HepG2 (cell line): Measurements from ENCODE around the gene TSGA10. TPM values are rescaled to one million over a fixed set of nuclear protein-coding genes. Genes with fewer than 3 reads are reported as not detected.

Experiments used
- ATAC-seq: fragments of 200-7000 bp; cut with Tn5 transposase; 3 replicates; pipeline ENCODE4 v1.9.1; 2020; ENCODE audit warnings: mild to moderate bottlenecking, moderate library complexity
- BruUV-seq: library from RNA; stranded (reverse); fragments of 400-500 nt; replicated peaks from 2 replicates; lab custom pipeline; 2021; lab: Mats Ljungman, UMichigan
- CTCF ChIA-PET: fragments of 300-600 bp; formaldehyde crosslinking; extraction: SDS; loops from one replicate; lab custom pipeline; 2021; ENCODE audit warnings: low total read pairs, inconsistent platforms, low intra/inter-chr PET ratio; lab: Yijun Ruan, JAX
- POLR2A ChIA-PET: fragments of 350-600 bp; sonication (Branson Sonifier 250); formaldehyde crosslinking; loops from one replicate; lab custom pipeline; 2020; ENCODE audit warnings: antibody characterized with exemption, inconsistent platforms; lab: Yijun Ruan, JAX
- DNase-seq: peaks from one replicate; pipeline ENCODE4 v3.0.0-alpha.2; 2015; ENCODE audit warnings: low spot score
- FAIRE-seq: peaks from 3 replicates; lab custom pipeline; 2011; peaks lifted over from hg19 to GRCh38; lab: Jason Lieb, UNC
- H2AFZ ChIP-seq: one replicate; pipeline ENCODE4 v1.6.1; 2011; ENCODE audit warnings: low read length, inconsistent platforms
- H3K27ac ChIP-seq: fragments of 300-600 bp; 3 replicates; pipeline ENCODE4 v1.8.0; 2011; ENCODE audit warnings: mixed run types, mild to moderate bottlenecking, mixed read lengths, low read length, inconsistent platforms; ENCODE audit not compliant: insufficient read depth; ENCODE audit errors: extremely low read length
- H3K27me3 ChIP-seq, 2 experiments: fragments of 200-600 bp in 1 of 2; 2 replicates in 1 of 2; 3 replicates in 1 of 2; pipeline versions ENCODE4 v1.6.0 to v1.8.0; 2011; ENCODE audit warnings: low read length in 2 of 2, mild to moderate bottlenecking in 2 of 2, moderate library complexity in 2 of 2, inconsistent platforms in 1 of 2; ENCODE audit not compliant: insufficient read depth in 2 of 2, control insufficient read depth in 1 of 2
- H3K36me3 ChIP-seq, 2 experiments: fragments of 200-600 bp in 1 of 2; replicated peaks in 1 of 2; 2 replicates in 1 of 2; 3 replicates in 1 of 2; pipeline versions ENCODE4 v1.5.1 to v1.8.0; 2011; ENCODE audit warnings: low read length in 2 of 2, inconsistent platforms in 1 of 2; ENCODE audit not compliant: insufficient read depth in 2 of 2, control insufficient read depth in 1 of 2
- H3K4me1 ChIP-seq: 2 replicates; pipeline ENCODE4 v1.5.1; 2012; ENCODE audit warnings: low read length, inconsistent platforms; ENCODE audit not compliant: insufficient read depth
- H3K4me2 ChIP-seq: 2 replicates; pipeline ENCODE4 v1.6.0; 2011; ENCODE audit warnings: low read depth, low read length, inconsistent platforms
- H3K4me3 ChIP-seq, 3 experiments: fragments of 200-600 bp in 1 of 3; sonication (generic), shearing (Covaris generic) in 1 of 3; replicated peaks in 1 of 3; 2 replicates each; pipeline ENCODE4 v1.5.1; 2011 to 2016; ENCODE audit warnings: low read length in 3 of 3, inconsistent platforms in 2 of 3, low read depth in 2 of 3, mild to moderate bottlenecking in 2 of 3, control low read depth in 1 of 3, mixed read lengths in 1 of 3; ENCODE audit not compliant: insufficient read depth in 1 of 3
- H3K79me2 ChIP-seq: one replicate; pipeline ENCODE4 v1.6.1; 2011; ENCODE audit warnings: low read length, inconsistent platforms; ENCODE audit not compliant: insufficient read depth
- H3K9ac ChIP-seq: 2 replicates; pipeline ENCODE4 v1.6.0; 2011; ENCODE audit warnings: mild to moderate bottlenecking, low read depth, low read length, inconsistent platforms; ENCODE audit not compliant: insufficient read depth
- H3K9me3 ChIP-seq: 2 replicates; pipeline ENCODE4 v1.5.1; 2012; ENCODE audit warnings: mild to moderate bottlenecking, low read length
- H4K20me1 ChIP-seq: 2 replicates; pipeline ENCODE4 v1.6.0; 2011; ENCODE audit warnings: inconsistent platforms, mild to moderate bottlenecking, low read length, moderate library complexity; ENCODE audit not compliant: insufficient read depth
- CEBPB ChIP-seq: IDR thresholded peaks from 2 replicates; pipeline ENCODE4 v1.6.1; 2011; ENCODE audit warnings: low read depth, low read length, improper control_type of control experiment, borderline replicate concordance
- CERS6 ChIP-seq: sonication (generic); formaldehyde crosslinking; IDR thresholded peaks from 2 replicates; pipeline ENCODE4 v1.5.0; 2020; ENCODE audit warnings: missing genetic modification reagents
- FOXA3 ChIP-seq: IDR thresholded peaks from 2 replicates; pipeline ENCODE4 v1.6.1; 2016; ENCODE audit warnings: missing genetic modification reagents, missing compliant biosample characterization
- MXI1 ChIP-seq: IDR thresholded peaks from 3 replicates; pipeline ENCODE4 v1.6.1; 2012; ENCODE audit warnings: low read depth, low read length, inconsistent platforms, borderline replicate concordance
- PBX2 ChIP-seq: IDR thresholded peaks from 2 replicates; pipeline ENCODE4 v1.6.1; 2016; ENCODE audit warnings: control low read depth
- PHF20 ChIP-seq: sonication (generic); formaldehyde crosslinking; IDR thresholded peaks from 2 replicates; pipeline ENCODE4 v1.5.0; 2020; ENCODE audit warnings: mild to moderate bottlenecking, missing genetic modification reagents
- PHF21A ChIP-seq: sonication (generic); formaldehyde crosslinking; IDR thresholded peaks from 2 replicates; pipeline ENCODE4 v1.5.0; 2020; ENCODE audit warnings: mild to moderate bottlenecking, missing genetic modification reagents
- RFXAP ChIP-seq: sonication (generic); formaldehyde crosslinking; IDR thresholded peaks from 2 replicates; pipeline ENCODE4 v1.4.0; 2020; ENCODE audit warnings: missing genetic modification reagents, borderline replicate concordance
- RNF2 ChIP-seq: fragments of 450-650 bp; conservative IDR thresholded peaks from 2 replicates; pipeline ENCODE4 v1.6.1; 2016; ENCODE audit warnings: low read depth
- SMYD3 ChIP-seq: sonication (generic); formaldehyde crosslinking; IDR thresholded peaks from 2 replicates; pipeline ENCODE4 v1.8.1; 2023; ENCODE audit warnings: mild to moderate bottlenecking, missing genetic modification reagents
- SP4 ChIP-seq: sonication (generic); formaldehyde crosslinking; IDR thresholded peaks from 2 replicates; pipeline ENCODE4 v1.8.1; 2023; ENCODE audit warnings: mild to moderate bottlenecking, missing genetic modification reagents
- TERF1 ChIP-seq: sonication (generic); formaldehyde crosslinking; IDR thresholded peaks from 2 replicates; pipeline ENCODE4 v1.8.0; 2022; ENCODE audit warnings: mild to moderate bottlenecking, missing genetic modification reagents, moderate library complexity
- THAP11 ChIP-seq: IDR thresholded peaks from 2 replicates; pipeline ENCODE4 v1.6.1; 2016; ENCODE audit warnings: missing biosample characterization, missing genetic modification reagents
- U2AF1 ChIP-seq: fragments of 200-400 bp; formaldehyde crosslinking; optimal IDR thresholded peaks from 2 replicates; pipeline ENCODE3; 2017; ENCODE audit warnings: mild to moderate bottlenecking, low read depth, low read length
- ZMYM3 ChIP-seq: sonication (generic); formaldehyde crosslinking; IDR thresholded peaks from 2 replicates; pipeline ENCODE4 v1.5.1; 2020; ENCODE audit warnings: mild to moderate bottlenecking, missing genetic modification reagents
- ZNF136 ChIP-seq: sonication (generic); formaldehyde crosslinking; IDR thresholded peaks from 2 replicates; pipeline ENCODE4 v1.8.1; 2022; ENCODE audit warnings: low read depth, mild to moderate bottlenecking, moderate library complexity, missing genetic modification reagents
- ZNF430 ChIP-seq: sonication (generic); formaldehyde crosslinking; IDR thresholded peaks from 2 replicates; pipeline ENCODE4 v1.9.0; 2021; ENCODE audit warnings: mild to moderate bottlenecking, missing genetic modification reagents
- ZNF546 ChIP-seq: sonication (generic); formaldehyde crosslinking; conservative IDR thresholded peaks from 2 replicates; pipeline ENCODE4 v1.8.1; 2023; ENCODE audit warnings: mild to moderate bottlenecking, missing genetic modification reagents
- WGBS: methylation state at CpG from one replicate; pipeline ENCODE4 v1.1.6; 2017; ENCODE audit warnings: low lambda C conversion rate; 5-methylcytosine and 5-hydroxymethylcytosine counted together
- in situ Hi-C: cut with HindIII; loops from 2 replicates; pipeline ENCODE4 v1.10.0; 2017; ENCODE audit warnings: low pct_unique_long_range_greater_than_20kb; ENCODE audit not compliant: extremely low pct_ligation_motif_present
- intact Hi-C: fragments of 100-400 bp; cut with micrococcal nuclease; formaldehyde crosslinking; loops from one replicate; pipeline ENCODE4 v1.10.0; 2022; ENCODE audit not compliant: unreplicated experiment
- polyA plus RNA-seq, 8 experiments: library from polyadenylated mRNA; depleted of rRNA in 3 of 8; stranded (reverse) in 7 of 8; unstranded in 1 of 8; fragments of >200 nt; fragmentation: Illumina TruSeq in 4 of 8; extraction: Trizol in 4 of 8; gene quantifications; 2 replicates each; pipeline versions ENCODE4 v1.2.1 to v1.2.3, GENCODE V29; 2011 to 2016; ENCODE audit warnings: low read depth in 4 of 8, missing spikeins in 1 of 8, mixed read lengths in 1 of 8; ENCODE audit not compliant: insufficient read depth in 1 of 8
- total RNA-seq, 5 experiments: library from RNA; depleted of rRNA; stranded (reverse); fragments of >200 nt; fragmentation: Illumina TruSeq; extraction: Trizol; gene quantifications; 2 replicates each; pipeline ENCODE4 v1.2.3, GENCODE V29; 2016; ENCODE audit warnings: low read depth in 1 of 5

The TSGA10 gene
- total and polyA plus RNA-seq, 2 of the 13 experiments (the other 11 are each of a cell fraction or from before 2014, with no cell fraction given), result 4.7 to 13.1 TPM

GRCh38 chr2:99159594-99159993, 4.9 kb upstream of the TSGA10 start:
- ChIA-PET CTCF (no interaction called here), POLR2A (no interaction called here)
- H3K27ac ChIP-seq, result no peak overlapping the region
- no peak overlapping the region for H3K9ac ChIP-seq
- WGBS, result 93% methylated on average over 4 of the region's 4 CpGs
- BruUV-seq, result no TSS peak
- H3K36me3 ChIP-seq, result peaks cover 0 to 9% of the 10 kb centered on the region in 2 experiments; a peak in 4 of 5 replicates
- H2AFZ ChIP-seq, result no peak overlapping the region
- no peak for ATAC-seq
- no peak overlapping the region for H3K4me3 ChIP-seq
- H4K20me1 ChIP-seq, result no peaks in the 10 kb centered on the region
- H3K79me2 ChIP-seq, result peaks cover 10% of the 10 kb centered on the region
- H3K27me3 ChIP-seq, result no peaks in the 10 kb centered on the region; a peak in 1 of 5 replicates
- TF ChIP-seq MXI1 (no peak), FOXA3 (CRISPR knock-in tag) (no peak), PHF21A (CRISPR knock-in tag) (no peak), PBX2 (no peak)
- in situ Hi-C loops (no loop called here), intact Hi-C loops (no loop called here)
- H3K4me2 ChIP-seq, result no peak overlapping the region
- H3K9me3 ChIP-seq, result no peaks in the 10 kb centered on the region
- FAIRE-seq, result no peak
- peaks cover 20% of the 10 kb centered on the region for H3K4me1 ChIP-seq
- no peak for DNase-seq

- H3K36me3 ChIP-seq, result peaks cover 0 to 9% of the 10 kb centered on the region in 2 experiments; a peak in 4 of 5 replicates
- H3K4me3 ChIP-seq, result no peak overlapping the region
- FAIRE-seq (no peak), ATAC-seq (no peak), DNase-seq (no peak)
- WGBS, result 97% methylated on average over 5 of the region's 5 CpGs
- intact Hi-C loops, result no loop called here
- no peak overlapping the region for H3K4me2 ChIP-seq
- H4K20me1 ChIP-seq, result no peaks in the 10 kb centered on the region
- no peak overlapping the region for H3K9ac ChIP-seq
- H2AFZ ChIP-seq, result no peak overlapping the region
- H3K9me3 ChIP-seq, result no peaks in the 10 kb centered on the region
- no TSS peak for BruUV-seq
- H3K79me2 ChIP-seq, result peaks cover 18% of the 10 kb centered on the region
- ChIA-PET POLR2A (no interaction called here), CTCF (no interaction called here)
- H3K4me1 ChIP-seq, result peaks cover 28% of the 10 kb centered on the region
- TF ChIP-seq SP4 (CRISPR knock-in tag) (no peak), ZMYM3 (CRISPR knock-in tag) (no peak), ZNF136 (CRISPR knock-in tag) (no peak), SMYD3 (CRISPR knock-in tag) (no peak), ZNF430 (CRISPR knock-in tag) (no peak), CEBPB (no peak), U2AF1 (no peak), PHF20 (no peak), RNF2 (no peak), RFXAP (CRISPR knock-in tag) (no peak), THAP11 (CRISPR knock-in tag) (no peak), ZNF546 (no peak), TERF1 (no peak), CERS6 (no peak)
- no peak overlapping the region for H3K27ac ChIP-seq
- in situ Hi-C loops, result no loop called here
- no peaks in the 10 kb centered on the region; a peak in 1 of 5 replicates for H3K27me3 ChIP-seq
Observed at GRCh38 chr2:99158599-99158998, 3.9 kb upstream of the TSGA10 start.
